HS-5 (cell line): ENCODE measurements around the gene ABHD2.

Experiments used
- DNase-seq: peaks from one replicate; pipeline ENCODE4 v3.0.0-alpha.2; 2012; ENCODE audit warnings: low read depth

The ABHD2 gene

GRCh38 chr15:89195836-89196235, 107.6 kb downstream of the ABHD2 start:
- no peak for DNase-seq

- no peak for DNase-seq
Observed at GRCh38 chr15:89196241-89196640, 108.0 kb downstream of the ABHD2 start.

DNA sequence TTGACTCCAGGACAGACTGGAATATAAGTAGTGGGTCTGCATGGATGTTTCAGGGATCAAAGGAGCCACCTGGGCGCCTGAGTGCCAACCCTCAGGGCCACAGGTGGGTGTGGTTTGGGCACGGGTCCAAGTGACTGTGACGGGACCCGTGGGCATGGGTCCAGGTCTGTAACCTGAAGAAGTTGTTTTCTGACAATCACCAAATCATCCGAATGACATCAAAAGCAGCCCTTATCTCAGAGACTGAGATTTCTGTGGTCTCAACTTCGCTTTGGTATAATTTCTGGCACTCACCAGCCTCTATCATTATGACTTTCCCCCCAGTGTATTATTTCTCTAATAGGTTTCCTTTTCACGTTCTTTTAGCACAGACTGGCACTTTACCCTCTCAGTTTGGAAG, 108.7 kb downstream of the ABHD2 start:
- no peak for DNase-seq

DNA sequence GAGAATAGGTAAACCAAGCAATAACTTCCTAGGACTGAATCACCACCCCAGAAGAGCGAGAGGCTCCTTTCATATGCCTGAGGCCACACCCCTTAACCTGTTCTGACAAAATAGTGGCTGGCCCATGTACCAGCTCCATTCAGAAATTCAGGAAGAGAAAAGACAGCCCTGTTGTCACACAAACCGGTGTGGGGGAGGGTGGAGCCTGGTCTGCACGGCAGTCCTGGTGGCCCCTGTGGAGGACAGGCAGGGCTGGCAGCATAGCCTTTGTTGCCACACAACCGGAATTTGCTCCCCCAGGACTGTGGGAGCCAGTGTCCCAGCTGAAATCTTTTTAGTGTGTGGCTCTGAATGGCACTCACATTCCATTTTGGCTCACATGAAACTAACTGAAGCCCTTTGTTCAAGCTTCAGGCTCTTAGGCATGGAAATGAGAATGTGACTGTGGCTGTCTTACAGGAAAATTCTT, 109.3 kb downstream of the ABHD2 start:
- no peak for DNase-seq

DNA sequence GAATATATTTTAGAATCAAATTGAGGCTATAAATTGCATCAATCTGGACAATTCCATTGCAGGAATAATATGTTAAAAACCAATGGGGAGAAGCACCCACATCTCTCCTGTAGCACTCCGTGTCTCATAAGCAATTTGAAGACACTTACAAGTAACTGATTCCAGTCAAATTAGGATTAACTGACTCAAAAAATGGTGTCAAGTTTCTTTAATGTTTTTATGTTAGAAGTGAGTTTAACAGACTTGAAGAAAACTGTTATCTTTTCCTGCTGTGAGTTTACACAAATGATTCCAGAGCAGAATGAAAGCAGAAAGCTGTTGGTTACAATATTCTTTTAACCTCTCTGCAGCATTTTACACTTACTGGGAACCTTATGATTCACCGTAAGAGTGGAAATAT, 109.9 kb downstream of the ABHD2 start:
- DNase-seq = no peak

DNA sequence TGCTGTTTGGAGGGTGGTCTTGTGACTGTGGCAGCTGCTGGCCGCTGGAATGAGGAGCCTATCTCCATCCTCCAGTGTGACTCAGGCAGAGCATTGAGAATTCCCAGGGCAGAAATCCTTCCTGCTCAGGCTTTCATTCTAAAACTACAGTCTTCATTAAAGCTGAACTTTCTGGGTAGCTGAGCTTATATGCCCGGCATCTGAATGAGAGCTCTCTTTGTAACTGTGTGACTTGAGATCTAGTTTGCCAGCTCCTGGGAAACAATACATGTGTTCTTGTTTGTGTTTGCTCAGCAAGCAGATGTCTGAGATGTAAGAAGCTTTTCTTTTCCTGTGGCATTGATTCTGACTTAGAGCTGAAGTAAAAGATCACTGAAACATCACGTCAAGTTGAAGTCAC, 110.7 kb downstream of the ABHD2 start:
- no peak for DNase-seq

- DNase-seq = no peak
Observed at GRCh38 chr15:89199746-89200145, 111.5 kb downstream of the ABHD2 start.

DNA sequence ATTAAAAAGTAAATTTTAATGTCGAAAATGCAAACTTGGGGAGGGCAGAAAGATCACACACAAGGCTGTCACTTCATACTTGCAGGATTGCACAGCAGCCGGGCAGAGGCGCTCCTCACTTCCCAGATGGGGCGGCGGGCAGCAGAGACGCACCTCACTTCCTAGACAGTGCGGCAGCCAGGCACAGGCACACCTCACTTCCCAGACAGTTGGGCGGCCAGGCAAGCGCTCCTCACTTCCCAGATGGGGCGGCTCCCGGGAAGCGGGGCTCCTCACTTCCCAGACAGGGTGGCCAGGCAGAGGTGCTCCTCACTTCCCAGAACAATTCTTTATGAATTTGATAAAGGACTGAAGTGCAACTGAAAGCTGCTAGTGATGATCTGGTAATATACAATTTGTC, 111.9 kb downstream of the ABHD2 start:
- no peak for DNase-seq

GRCh38 chr15:89201465-89202005, 113.3 kb downstream of the ABHD2 start:
- DNase-seq = no peak

DNA sequence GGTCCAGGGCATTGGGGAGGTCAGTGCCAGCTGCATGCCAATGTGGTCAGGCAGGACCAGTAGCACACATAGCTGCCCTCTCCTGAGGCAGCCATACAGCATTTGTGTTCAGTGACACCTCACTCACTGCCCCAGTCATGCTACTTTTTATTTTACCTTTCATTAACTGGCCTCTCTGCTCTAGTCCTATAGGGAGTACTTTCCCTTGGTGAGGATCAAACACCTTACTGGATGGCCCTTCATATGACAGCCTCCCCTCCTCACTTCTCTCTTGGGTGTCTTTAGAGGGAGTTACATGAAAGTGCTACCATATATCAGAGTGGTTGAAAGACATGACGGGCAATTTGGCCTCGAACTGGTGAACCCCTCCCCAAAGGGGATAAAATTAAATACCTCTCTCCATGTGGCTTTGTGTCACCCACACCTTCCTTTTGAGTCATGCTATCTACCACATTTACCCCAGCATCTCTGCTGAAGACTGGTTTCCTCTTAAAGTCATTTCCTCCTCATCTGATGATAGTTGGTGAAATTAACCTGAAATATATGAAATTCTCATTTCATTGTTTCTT, 115.5 kb downstream of the ABHD2 start:
- no peak for DNase-seq

DNA sequence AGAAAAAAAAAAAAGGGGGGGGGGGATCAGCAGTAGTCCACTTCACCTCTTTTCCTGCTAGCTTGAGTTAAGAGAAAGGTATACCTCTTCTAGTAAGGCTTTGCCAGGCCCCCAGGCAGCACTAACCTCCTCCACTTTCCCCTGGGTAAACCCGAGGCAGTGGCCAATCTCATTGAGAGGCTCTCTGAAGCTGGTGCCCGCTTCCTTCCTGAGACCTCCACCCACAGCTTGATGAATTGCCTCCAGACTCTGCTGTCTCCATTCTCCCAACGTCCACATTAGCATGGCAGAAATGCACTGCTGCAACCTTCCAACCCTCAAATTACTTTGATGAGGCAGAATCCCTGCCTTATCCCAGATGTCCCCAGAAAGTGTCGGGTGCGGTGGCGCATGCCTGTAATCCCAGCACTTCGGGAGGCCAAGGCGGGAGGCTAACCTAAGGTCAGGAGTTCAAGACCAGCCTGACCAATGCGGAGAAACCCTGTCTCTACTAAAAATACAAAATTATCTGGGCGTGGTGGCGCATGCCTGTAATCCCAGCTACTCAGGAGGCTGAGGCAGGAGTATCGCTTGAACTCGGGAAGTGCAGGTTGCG, 117.8 kb downstream of the ABHD2 start:
- no peak for DNase-seq

- peak; percentile 9 for DNase-seq
Observed at GRCh38 chr15:89206908-89207331, 118.7 kb downstream of the ABHD2 start.

DNA sequence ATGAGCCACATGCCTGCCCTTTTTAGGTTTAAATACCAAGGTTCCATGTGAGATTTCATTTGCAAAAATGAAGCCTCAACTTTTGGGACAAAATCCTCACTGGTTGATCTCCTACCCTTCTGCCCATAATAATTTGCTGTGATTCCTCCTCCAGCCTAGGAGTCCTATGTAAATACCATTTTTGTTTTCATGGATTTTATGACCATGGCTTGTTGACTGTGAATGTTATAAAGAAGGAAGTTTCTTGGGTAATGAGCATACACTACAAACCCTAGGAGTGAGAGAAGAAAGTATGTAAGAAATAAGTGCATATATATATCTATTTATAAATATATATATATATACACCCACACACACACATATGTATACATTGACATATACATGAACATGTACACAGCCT, 120.0 kb downstream of the ABHD2 start:
- DNase-seq = no peak

DNA sequence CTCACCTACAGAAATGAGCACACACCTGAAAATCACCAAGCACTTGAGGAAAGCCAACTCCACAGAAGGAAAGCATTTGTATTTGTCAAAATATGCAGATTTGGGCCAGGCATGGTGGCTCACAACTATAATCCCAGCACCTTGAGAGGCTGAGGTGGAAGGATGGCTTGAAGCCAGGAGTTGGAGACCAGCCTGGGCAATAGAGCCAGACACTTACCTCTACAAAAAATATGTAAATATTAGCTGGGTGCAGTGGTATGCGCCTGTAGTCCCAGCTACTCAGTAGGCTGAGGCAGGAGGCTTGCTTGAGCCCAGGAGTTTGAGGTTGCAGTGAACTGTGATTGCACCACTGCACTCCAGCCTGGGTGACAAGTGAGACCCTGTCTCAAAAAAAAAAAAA, 120.8 kb downstream of the ABHD2 start:
- DNase-seq = no peak

GRCh38 chr15:89211678-89212170, 123.5 kb downstream of the ABHD2 start:
- DNase-seq = no peak

DNA sequence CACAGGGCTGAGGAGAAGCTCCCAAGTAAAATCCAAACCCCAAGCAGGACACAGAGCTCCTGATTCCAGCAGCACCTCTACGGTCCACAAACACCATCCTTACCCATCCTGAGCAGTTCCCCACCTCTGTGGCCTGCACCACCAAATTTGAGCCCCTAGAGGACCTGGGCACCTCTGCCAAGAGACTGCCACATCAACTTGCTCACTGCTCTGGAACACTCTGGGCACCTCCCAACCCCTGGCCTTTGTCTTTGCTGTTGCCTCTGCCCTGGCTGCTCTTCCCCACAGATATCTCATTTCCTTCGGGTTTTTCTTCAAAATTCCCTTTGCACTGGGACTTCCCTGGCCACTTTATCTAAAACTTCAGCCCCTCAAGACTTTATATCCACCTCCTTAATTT, 127.4 kb downstream of the ABHD2 start:
- no peak for DNase-seq

GRCh38 chr15:89217031-89217430, 128.8 kb downstream of the ABHD2 start:
- no peak for DNase-seq

DNA sequence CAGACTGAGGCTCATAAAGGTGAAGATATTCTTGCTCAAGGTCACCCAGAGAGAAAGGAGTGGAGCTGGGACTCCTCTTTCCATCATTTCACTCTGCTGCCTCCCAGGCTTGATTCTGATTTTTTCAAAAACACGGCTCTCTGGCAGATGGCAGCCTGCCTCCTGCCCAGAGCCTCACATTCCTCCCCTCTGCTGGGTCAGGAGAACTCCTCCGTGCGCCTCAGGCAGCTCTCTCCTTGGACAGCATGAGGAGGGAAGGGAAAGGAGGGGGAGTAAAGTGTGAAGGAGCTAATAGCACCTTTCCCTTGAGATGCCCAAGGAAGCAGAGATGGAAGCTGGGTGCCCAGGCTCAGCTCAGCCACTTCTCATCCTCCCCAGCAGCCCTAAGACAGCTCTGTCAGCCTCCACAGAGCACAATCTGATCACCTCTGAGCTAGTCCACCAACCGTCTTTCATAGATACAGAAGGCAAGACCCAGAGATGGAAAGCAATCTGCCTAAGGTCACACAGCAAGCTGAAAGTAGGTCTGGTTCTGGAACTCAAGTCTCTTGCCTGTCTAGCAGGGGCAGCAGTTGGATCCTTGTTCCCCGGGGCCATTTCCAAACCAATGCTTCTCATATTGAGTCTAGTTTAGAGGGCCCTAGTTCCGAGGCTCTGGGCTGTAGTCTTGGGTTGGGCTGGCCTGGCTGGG, 129.6 kb downstream of the ABHD2 start:
- no peak for DNase-seq

- DNase-seq = no peak
Observed at GRCh38 chr15:89218531-89218930, 130.3 kb downstream of the ABHD2 start.

DNA sequence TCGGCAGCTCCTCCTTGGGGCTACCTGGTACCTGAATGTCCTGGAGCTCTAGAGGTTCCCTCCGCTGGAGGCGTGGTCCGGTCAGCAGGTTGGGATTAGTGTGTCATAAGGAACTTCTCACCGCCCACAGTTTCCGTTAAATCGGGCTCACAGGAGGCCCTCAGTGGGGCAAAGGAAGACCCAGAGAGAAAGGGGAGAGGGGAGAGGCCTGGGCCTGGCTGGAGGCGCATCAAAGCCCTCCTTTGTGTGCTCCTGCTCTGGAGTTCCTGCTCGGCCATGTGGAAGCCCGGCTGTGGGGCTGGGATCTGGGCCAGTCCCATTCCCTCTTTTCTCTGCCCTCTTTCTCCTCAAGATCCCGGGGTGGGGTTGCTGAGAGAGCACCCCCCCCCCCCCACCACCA, 133.3 kb downstream of the ABHD2 start, which contains the start of gene RLBP1:
RLBP1 (minus strand) TSS at position 37 of the 400 bp plus-strand sequence. CDS start 2,604 bp downstream, outside the sequence.
- DNase-seq = no peak

GRCh38 chr15:89225588-89225987, 137.3 kb downstream of the ABHD2 start:
- DNase-seq = no peak

DNA sequence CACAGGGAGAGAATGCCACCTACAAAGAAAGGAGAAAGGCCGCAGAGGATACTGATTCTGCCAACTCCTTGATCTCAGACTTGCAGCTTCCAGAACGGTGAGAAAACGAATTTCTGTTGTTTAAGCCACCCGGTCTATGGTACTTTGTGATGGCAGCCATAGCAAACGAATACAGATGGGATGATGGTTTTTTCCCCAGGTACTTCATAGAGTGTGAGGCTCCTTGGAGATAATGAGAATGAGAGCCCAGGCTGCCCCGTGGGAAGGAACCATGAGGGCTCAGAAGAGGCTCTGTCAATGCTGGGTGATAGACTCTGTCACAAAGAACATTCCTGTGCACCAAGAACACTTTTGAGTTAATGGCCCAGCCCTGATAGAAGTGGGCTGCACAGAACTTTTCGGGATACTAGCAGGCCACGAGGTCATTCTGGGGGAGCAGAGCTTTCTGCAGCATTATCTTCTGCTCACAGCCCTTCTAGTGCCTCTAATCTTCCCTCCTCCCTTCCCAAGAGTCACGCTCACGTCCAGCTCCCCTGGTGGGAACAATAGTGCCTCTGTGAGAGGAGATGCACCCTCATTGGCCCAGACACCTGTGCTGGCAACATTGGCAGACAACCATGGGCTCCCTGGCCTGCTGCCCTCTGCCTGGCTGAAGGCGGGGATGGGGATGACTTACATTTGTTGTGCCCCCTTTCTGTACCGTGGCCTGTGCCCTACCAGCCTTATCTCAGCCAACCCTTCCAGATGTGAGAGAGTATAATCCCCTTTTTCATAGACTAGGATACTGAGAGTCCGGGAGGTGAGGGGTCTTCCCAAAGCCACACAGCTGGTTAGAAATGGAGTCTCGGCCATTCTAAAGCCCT, 138.3 kb downstream of the ABHD2 start:
- no peak for DNase-seq
